ENCODE data around the gene GORASP2.
"Not testable (repeated sequence)": the region's sequence is repeated elsewhere in the genome, so short reads cannot be mapped to it uniquely, and the experiment has no call there.

Gene GORASP2

GRCh38 chr2:170897108-170897507 is 31.9 kb upstream of the GORASP2 start:
- no peak overlapping the region for H3K4me3 ChIP-seq (replicated peaks; ENCODE audit: low read depth, low read length)
- TF ChIP-seq, protein P1, sequence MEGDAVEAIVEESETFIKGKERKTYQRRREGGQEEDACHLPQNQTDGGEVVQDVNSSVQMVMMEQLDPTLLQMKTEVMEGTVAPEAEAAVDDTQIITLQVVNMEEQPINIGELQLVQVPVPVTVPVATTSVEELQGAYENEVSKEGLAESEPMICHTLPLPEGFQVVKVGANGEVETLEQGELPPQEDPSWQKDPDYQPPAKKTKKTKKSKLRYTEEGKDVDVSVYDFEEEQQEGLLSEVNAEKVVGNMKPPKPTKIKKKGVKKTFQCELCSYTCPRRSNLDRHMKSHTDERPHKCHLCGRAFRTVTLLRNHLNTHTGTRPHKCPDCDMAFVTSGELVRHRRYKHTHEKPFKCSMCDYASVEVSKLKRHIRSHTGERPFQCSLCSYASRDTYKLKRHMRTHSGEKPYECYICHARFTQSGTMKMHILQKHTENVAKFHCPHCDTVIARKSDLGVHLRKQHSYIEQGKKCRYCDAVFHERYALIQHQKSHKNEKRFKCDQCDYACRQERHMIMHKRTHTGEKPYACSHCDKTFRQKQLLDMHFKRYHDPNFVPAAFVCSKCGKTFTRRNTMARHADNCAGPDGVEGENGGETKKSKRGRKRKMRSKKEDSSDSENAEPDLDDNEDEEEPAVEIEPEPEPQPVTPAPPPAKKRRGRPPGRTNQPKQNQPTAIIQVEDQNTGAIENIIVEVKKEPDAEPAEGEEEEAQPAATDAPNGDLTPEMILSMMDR (IDR thresholded peaks at IDR 0.05; ENCODE audit: low read depth, low read length, missing control alignments), result no peak
- DNase-seq (ENCODE audit: extremely low read depth, low read depth), result no peak

DNA sequence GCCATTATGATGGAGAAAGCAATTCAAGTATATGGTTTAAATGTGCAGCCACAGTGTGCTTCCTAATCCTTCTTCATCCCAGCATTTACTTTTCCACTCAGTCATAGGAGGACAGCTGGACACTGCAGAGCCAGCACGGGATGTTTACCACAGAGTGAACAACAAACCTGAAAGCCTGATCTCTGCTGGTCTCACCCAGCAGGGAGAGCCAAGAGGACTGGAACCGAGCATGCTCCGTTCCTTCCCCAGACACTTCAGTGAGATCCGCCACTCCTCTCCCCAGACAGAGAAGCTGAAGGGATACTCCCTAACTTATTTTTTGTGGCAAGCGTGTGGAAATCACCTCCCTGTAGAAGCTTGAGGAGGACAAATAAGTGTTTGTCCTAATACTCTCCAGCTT is 23.2 kb upstream of the GORASP2 start:
- no peak overlapping the region for H3K4me3 ChIP-seq (replicated peaks; ENCODE audit: low read depth, low read length)
- TF ChIP-seq, protein P1 (IDR thresholded peaks at IDR 0.05; ENCODE audit: low read depth, low read length, missing control alignments), result no peak
- DNase-seq (ENCODE audit: extremely low read depth, low read depth), result no peak

DNA sequence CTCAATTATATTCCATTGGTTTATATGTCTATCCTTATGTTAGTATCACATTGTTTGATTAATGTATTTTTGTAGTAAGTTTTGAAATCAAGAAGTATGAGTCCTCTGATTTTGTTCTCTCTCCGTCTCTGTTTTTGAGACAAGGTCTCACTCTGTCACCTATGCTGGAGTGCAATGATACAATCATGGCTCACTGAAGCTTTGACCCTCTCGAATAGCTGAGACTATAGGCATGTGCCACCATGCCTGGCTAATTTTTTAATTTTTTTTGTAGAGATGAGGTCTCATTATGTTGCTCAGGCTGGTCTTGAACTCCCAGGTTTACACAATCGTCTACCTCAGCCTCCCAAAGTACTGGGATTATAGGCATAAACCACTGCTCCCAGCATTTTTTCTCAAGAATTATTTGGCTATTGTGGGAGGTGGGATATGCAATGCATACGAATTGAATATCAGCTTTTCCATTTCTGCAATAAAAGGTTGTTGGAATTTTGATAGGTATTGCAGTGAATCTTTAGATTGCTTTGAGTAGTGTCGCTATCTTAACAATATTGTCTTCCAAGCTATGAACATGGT is 17.7 kb upstream of the GORASP2 start:
- TF ChIP-seq, protein P1 (IDR thresholded peaks at IDR 0.05; ENCODE audit: low read depth, low read length, missing control alignments), result no peak

GRCh38 chr2:170914994-170915666 is 13.9 kb upstream of the GORASP2 start:
- H3K4me3 ChIP-seq (replicated peaks; ENCODE audit: low read depth, low read length); DNase-seq (ENCODE audit: extremely low read depth, low read depth): not testable (repeated sequence)

More for the DNA sequence above, 17.7 kb upstream of the GORASP2 start:
- no peak overlapping the region for H3K4me3 ChIP-seq (replicated peaks; ENCODE audit: low read depth, low read length)
- DNase-seq (ENCODE audit: extremely low read depth, low read depth), result no peak

GRCh38 chr2:170917219-170917913 is 11.7 kb upstream of the GORASP2 start:
- no peak overlapping the region for H3K4me3 ChIP-seq (replicated peaks; ENCODE audit: low read depth, low read length)
- DNase-seq (ENCODE audit: extremely low read depth, low read depth), result no peak
- TF ChIP-seq, protein P1 (IDR thresholded peaks at IDR 0.05; ENCODE audit: low read depth, low read length, missing control alignments), result no peak

DNA sequence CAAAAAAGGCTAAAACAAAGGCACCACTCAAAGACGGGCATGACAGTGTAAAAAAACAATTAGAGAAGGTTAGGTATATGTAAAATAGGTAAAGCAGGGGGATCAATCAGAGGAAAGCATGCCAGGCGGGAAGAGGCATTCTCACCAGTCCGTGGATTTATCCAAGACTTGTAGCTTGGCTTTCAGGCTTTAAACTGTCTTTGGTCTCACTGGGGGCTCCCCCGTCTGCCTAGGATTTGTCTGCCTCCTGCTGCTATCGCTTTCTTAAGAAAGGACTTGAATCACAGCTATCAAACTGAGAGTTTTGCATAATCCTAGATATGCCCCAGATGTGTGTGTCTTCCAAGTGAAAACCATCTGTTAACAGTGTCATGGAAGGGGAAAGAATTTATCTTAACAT is 11.1 kb upstream of the GORASP2 start:
- H3K4me3 ChIP-seq (replicated peaks; ENCODE audit: low read depth, low read length), result no peak overlapping the region
- TF ChIP-seq, protein P1 (IDR thresholded peaks at IDR 0.05; ENCODE audit: low read depth, low read length, missing control alignments), result no peak
- DNase-seq (ENCODE audit: extremely low read depth, low read depth), result no peak

DNA sequence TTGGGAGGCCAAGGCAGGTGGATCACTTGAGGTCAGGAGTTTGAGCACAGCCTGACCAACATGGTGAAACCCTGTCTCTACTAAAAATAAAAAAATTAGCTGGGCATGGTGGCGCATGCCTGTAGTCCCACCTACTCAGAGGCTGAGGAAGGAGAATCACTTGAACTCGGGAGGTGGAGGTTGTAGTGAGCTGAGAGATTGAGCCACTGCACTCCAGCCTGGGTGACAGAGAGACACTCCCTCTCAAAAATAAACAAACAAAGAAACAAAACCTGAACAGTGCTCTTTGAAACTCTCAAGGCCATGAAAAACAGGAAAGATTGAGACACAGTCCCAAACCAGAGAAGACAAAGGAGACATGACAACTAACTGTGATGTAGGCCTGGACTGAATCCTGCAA is 7.2 kb upstream of the GORASP2 start:
- H3K4me3 ChIP-seq (replicated peaks; ENCODE audit: low read depth, low read length); DNase-seq (ENCODE audit: extremely low read depth, low read depth): not testable (repeated sequence)

Data from HFF-Myc (cell line).